ENCODE results near the gene SPARCL1.

DNA sequence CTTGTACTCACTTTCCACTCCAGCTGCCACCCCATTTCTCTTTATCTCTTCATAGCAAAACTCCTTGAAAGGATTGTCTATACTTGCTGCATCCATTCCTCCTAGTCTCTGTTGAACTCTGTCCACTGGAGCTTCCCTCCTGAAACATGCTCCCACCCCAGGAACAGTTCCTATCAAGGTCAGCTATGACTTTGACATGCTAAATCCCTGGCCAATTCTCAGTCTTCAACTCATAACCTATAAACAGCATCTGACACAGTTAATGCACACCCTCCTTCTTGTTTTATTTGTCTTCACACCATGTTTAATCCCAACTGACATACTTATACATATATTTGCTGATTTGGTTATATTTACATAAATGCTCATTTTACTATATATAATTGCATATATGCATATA lies 47.8 kb downstream of the SPARCL1 start:
- TF ChIP-seq, protein P1, sequence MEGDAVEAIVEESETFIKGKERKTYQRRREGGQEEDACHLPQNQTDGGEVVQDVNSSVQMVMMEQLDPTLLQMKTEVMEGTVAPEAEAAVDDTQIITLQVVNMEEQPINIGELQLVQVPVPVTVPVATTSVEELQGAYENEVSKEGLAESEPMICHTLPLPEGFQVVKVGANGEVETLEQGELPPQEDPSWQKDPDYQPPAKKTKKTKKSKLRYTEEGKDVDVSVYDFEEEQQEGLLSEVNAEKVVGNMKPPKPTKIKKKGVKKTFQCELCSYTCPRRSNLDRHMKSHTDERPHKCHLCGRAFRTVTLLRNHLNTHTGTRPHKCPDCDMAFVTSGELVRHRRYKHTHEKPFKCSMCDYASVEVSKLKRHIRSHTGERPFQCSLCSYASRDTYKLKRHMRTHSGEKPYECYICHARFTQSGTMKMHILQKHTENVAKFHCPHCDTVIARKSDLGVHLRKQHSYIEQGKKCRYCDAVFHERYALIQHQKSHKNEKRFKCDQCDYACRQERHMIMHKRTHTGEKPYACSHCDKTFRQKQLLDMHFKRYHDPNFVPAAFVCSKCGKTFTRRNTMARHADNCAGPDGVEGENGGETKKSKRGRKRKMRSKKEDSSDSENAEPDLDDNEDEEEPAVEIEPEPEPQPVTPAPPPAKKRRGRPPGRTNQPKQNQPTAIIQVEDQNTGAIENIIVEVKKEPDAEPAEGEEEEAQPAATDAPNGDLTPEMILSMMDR (IDR thresholded peaks at IDR 0.05): no peak
- TF ChIP-seq POLR2A (IDR thresholded peaks at IDR 0.05): no peak
